Stimulated activated CD8-positive, alpha-beta memory T cell treated with anti-CD3 and anti-CD28 coated beads, Interleukin-4, amount 100 ng/mL, for 4 hours (primary cell): ENCODE measurements around the gene SLC22A31.
"Not testable (repeated sequence)": the region's sequence is repeated elsewhere in the genome, so short reads cannot be mapped to it uniquely, and the experiment has no call there.

ENCODE experiments used
- DNase-seq, 2 donors: peaks; one replicate each; pipeline ENCODE4 v3.0.0-alpha.2; 2020; ENCODE audit warnings: low read depth in 2 of 2, low spot score in 1 of 2

SLC22A31 gene

DNA sequence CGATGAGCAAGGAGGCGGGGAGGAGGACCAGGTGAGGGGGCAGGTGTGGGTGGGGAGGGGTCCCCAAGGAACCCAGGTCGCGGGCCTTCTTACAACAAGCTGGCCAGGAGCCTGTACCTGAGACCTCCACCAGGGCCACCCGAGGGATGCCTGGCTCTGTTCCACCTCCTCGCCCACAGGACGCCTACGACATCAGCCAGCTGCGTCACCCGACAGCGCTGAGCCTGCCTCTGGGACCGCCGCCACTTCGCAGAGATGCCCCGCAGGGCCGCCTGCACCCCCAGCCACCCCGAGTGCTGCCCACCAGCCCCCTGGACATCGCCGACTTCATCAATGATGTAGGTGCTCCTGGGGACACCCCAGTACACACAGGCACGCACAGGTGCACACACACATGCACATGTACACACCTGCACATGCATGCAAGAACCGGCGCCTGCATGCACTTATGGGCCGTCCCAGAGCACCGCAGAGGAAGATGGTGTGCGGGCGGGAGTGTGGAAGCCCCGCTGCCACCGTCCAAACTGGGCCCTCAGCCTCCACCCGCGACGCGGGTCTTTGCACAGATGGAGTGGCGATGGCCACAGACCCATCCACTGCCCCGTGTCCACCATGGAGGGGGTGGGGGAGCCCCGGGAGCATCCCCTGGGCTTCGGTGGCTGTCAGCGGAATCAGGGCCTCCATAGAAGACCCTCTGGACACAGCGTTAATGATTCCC is 6.6 kb downstream of the SLC22A31 start:
- DNase-seq: no peak

GRCh38 chr16:89192956-89193575 is 7.3 kb downstream of the SLC22A31 start:
- peak; percentile 38 to 40 for DNase-seq

GRCh38 chr16:89192186-89192955 is 8.0 kb downstream of the SLC22A31 start:
- DNase-seq: peak in 1 of 2 donors; percentile 73

DNA sequence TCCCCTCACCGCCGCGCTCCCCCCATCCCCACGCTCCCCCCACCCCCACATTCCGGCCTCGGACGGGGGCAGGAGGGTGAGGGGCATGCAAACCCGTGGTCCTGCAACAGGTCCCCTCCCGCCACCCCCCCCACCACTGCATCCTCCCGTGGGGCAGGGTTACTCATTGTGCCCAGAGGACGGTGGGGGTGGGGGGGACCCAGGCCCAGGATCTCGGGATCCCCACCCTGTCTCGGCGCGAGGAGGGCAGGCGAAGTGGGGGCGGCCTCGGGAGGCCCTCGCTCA is 8.5 kb downstream of the SLC22A31 start:
- DNase-seq: no peak

- DNase-seq: no peak
These were observed 9.1 kb downstream of the SLC22A31 start for GRCh38 chr16:89191033-89191900.

- no peak for DNase-seq
These were observed 10.0 kb downstream of the SLC22A31 start for GRCh38 chr16:89190150-89190958.

DNA sequence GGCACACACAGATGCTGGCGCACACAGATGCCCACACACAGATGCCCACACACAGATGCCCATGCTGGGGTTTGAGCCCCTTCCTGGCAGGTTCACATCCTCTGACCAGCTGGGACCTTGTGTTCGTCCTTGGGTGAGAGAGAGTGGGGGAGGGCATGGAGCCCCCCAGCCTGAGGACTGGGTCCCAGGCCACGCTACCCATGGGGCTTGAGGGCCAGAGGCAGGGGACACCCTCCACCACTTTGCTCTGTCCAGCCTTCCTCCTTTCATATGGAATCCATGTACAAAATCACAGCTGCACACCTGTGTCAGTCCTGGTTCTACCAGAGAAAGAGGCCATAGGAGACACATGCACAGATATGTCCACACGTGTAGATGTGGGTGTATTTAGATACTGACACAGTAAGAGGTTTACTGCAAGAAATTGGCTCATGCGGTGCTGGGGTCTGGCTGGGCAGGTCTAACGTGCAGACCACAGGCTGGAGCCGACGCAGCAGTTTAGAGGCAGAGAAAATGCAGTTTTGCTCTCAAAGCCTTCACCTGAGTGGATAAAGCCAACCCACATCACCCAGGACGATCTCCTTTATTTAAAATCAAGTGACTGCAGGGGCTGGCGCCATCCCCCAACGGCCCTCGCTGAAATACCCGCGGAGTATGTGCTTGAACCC is 10.8 kb downstream of the SLC22A31 start:
- DNase-seq: no peak

DNA sequence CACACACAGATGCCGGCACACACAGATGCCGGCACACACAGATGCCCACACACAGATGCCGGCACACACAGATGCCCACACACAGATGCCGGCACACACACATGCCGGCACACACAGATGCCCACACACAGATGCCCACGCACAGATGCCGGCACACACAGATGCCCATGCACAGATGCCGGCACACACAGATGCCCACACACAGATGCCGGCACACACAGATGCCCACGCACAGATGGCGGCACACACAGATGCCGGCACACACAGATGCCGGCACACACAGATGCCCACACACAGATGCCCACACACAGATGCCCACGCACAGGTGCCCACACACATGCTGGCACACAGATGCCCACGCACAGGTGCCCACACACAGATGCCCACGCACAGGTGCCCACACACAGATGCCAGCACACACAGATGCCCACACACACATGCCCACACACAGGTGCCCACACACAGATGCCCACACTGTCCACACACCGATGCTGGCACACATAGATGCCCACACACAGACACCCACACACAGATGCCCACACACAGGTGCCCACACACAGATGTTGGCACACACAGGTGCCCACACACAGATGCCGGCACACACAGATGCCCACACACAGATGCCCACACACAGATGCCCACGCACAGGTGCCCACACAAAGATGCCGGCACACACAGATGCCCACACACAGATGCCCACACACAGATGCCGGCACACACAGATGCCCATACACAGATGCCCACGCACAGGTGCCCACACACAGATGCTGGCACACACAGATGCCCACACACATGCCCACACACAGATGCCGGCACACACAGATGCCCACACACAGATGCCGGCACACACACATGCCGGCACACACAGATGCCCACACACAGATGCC is 11.6 kb downstream of the SLC22A31 start:
- DNase-seq: not testable (repeated sequence)

DNA sequence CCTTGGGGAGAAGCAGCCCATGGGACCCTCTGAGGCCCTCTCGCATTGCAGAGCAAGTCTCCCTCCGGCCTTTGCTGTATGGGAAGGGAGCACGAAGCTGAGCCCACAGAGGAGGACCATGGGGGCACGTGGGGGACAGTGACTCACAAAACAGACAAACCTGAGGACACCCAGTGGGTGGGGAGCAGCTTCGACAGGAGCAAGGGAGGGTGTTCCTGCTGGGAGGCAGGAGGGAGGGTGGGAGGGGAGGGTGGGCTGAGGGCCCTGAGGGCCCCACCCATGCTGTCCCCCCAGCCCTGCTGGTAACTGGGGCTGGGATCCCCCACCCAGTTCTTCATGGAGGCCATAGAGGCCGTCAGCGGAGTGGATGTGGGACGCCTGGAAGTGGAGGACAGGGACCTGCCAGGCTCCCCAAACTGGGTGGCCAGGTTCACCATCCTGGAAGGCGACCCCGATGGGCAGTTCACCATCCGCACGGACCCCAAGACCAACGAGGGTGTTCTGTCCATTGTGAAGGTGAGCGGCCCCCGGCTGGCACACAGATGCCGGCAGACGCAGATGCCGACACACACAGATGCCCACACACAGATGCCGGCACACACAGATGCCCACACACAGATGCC is 12.5 kb downstream of the SLC22A31 start:
- no peak for DNase-seq

GRCh38 chr16:89187032-89187769 is 13.1 kb downstream of the SLC22A31 start:
- DNase-seq: no peak

DNA sequence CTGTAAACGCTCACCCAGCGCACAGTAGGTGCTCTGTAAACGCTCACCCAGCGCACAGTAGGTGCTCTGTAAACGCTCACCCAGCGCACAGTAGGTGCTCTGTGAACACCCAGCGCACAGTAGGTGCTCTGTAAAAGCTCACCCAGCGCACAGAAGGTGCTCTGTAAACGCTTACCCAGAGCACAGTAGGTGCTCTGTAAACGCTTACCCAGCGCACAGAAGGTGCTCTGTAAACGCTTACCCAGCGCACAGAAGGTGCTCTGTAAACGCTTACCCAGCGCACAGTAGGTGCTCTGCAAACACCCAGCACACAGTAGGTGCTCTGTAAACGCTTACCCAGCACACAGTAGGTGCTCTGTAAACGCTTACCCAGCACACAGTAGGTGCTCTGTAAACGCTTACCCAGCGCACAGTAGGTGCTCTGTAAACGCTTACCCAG is 13.7 kb downstream of the SLC22A31 start:
- not testable (repeated sequence) for DNase-seq

DNA sequence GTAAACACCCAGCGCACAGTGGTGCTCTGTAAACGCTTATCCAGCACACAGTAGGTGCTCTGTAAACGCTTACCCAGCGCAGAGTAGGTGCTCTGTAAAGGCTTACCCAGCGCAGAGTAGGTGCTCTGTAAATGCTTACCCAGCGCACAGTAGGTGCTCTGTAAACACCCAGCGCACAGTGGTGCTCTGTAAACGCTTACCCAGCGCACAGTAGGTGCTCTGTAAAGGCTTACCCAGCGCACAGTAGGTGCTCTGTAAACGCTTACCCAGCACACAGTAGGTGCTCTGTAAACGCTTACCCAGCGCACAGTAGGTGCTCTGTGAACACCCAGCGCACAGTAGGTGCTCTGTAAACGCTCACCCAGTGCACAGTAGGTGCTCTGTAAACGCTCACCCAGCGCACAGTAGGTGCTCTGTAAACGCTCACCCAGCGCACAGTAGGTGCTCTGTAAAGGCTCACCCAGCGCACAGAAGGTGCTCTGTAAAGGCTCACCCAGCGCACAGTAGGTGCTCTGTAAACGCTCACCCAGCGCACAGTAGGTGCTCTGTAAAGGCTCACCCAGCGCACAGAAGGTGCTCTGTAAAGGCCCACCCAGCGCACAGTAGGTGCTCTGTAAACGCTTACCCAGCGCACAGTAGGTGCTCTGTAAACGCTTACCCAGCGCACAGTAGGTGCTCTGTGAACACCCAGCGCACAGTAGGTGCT is 14.3 kb downstream of the SLC22A31 start:
- not testable (repeated sequence) for DNase-seq

DNA sequence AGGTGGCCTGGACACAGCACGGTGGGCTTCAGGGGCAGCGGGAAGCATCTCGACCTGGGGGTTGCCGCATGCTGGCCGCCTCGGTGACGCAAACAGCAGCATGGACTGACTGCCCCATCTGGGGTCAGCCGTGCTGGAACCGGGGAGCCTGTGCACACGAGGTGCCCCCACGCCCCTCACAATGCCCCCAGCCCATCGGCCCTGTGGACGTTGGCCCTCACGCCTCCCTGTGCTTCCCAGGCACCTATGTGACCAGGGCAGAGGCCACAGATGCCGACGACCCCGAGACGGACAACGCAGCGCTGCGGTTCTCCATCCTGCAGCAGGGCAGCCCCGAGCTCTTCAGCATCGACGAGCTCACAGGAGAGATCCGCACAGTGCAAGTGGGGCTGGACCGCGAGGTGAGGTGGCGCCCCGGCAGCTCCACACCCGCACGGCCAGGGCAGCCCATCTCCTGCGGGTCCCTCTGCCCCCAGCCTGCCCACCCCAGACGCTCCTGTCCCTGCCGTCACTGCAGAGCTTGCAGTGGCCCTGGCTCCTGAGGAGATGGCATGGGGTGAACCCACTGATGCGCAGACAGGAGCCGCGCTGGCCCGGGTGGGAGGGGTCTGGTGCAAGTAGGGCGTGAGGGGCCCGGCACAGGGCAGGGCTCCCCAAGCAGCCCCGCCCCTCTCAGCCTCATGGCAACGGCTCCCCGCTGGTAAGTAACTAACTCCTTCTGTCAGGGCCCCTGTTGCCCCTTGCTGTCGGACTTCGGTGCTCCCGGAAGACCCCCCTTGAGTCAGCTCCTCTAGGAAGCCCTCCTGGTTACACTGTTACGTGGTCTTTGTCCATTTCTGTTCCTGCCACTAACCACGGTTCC is 15.2 kb downstream of the SLC22A31 start:
- DNase-seq: no peak

GRCh38 chr16:89184677-89184932 is 15.7 kb downstream of the SLC22A31 start:
- DNase-seq: no peak

DNA sequence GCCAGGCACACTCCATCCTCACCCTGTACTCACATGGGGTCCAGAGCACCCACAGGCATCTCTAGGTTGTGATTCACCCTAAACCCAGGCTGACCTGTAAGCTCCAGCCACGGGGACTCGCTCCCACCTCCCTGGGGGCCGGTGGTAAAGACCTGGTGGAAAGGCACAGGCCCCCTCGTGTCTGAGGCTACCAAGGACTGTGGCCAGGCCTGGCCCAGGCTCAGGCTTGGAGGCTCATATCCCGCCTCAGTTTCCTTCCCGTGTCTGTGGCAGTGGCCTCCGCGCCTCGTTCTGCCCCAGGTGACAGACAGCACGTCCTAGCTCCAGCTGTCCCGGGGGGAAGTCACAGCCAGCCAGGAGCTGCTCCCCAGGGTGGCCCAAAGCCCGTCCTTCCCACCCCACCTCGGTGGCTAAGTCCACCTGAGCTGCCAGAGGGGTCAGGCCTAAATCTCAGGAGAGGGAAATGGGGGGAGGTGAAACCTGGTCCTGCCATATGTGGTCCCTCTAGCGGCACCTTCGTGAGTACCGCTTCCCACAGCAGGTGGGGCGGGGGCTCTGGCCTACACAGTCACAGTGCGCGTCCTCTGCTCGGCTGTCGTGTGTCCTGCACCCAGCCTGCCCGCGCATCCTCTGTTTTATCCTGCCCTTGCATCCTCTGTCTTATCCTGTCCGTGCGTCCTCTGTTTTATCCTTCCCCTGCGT is 16.2 kb downstream of the SLC22A31 start:
- DNase-seq: no peak

DNA sequence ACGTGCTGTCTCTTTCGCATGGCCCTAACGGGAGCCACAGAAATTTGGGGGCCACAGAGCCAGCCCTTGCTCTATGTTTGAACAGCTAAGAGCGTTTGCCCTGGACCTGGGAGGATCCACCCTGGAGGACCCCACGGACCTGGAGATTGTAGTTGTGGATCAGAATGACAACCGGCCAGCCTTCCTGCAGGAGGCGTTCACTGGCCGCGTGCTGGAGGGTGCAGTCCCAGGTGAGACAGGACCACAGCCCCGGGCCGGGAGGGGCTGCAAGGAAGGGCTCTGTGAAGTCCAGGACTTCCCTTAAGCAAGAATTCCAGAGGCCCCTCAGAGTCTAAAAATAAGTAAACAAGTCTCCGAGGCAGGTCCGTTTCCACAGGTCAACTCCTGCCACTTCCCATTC is 16.9 kb downstream of the SLC22A31 start:
- DNase-seq: no peak
